Measurements from ENCODE around the gene MED26. TPM values are rescaled to one million over a fixed set of nuclear protein-coding genes. Genes with fewer than 3 reads are reported as not detected.

Gene MED26
- total and polyA plus RNA-seq, 2 experiments from 2014 or later: 7.4 to 15.4 TPM

GRCh38 chr19:16640951-16641350 is 12.9 kb upstream of the MED26 start:
- Mint-ChIP-seq H3K27me3 (ENCODE audit: insufficient read depth, low read depth, poor library complexity) (peaks cover 3% of the 10 kb centered on the region), H3K4me1 (no peaks in the 10 kb centered on the region), H3K4me3 (no peak overlapping the region), H3K27ac (no peak overlapping the region), H3K9me3 (no peaks in the 10 kb centered on the region), H3K36me3 (ENCODE audit: low read depth) (peaks cover 75% of the 10 kb centered on the region)
- peaks cover 19% of the 10 kb centered on the region for H3K36me3 ChIP-seq (ENCODE audit: insufficient read depth)
- peaks cover 47% of the 10 kb centered on the region for H4K20me1 ChIP-seq (replicated peaks; ENCODE audit: insufficient read depth)
- no peaks in the 10 kb centered on the region for H3K27me3 ChIP-seq (ENCODE audit: insufficient read depth)
- ATAC-seq (no peak), DNase-seq (ENCODE audit: low spot score) (no peak)
- peaks cover 97% of the 10 kb centered on the region for H3K79me2 ChIP-seq (replicated peaks; ENCODE audit: insufficient read depth)
- TF ChIP-seq ZNF462 (CRISPR knock-in tag; IDR thresholded peaks at IDR 0.05) (no peak), STAT1 (IDR thresholded peaks at IDR 0.05; ENCODE audit: unreplicated experiment) (no peak), JUNB (IDR thresholded peaks at IDR 0.05; ENCODE audit: unreplicated experiment) (no peak), EZH2 (IDR thresholded peaks at IDR 0.05; ENCODE audit: low read depth, unreplicated experiment) (no peak), ZNF331 (CRISPR knock-in tag; IDR thresholded peaks at IDR 0.05; ENCODE audit: low read depth) (no peak), CREB1 (CRISPR knock-in tag; IDR thresholded peaks at IDR 0.05; ENCODE audit: low read depth) (no peak), NANOG (IDR thresholded peaks at IDR 0.05; ENCODE audit: borderline replicate concordance) (no peak), EZH2phosphoT487 (IDR thresholded peaks at IDR 0.05; ENCODE audit: unreplicated experiment) (no peak), ETS1 (IDR thresholded peaks at IDR 0.05) (no peak), CTCF (conservative IDR thresholded peaks at IDR 0.05; ENCODE audit: low read depth in 2 of 2) (no peak), REST (IDR thresholded peaks at IDR 0.05; ENCODE audit: unreplicated experiment) (no peak), POLR2AphosphoS5 (IDR thresholded peaks at IDR 0.05; ENCODE audit: low read depth) (no peak), ZNF114 (CRISPR knock-in tag; IDR thresholded peaks at IDR 0.05) (no peak)
- no peak overlapping the region for H3K27ac ChIP-seq (ENCODE audit: low read depth)
- no peak overlapping the region for H3K4me3 ChIP-seq
- H3K4me2 ChIP-seq: no peak overlapping the region
- no peaks in the 10 kb centered on the region for H3K4me1 ChIP-seq (ENCODE audit: insufficient read depth)
- H3F3A ChIP-seq (replicated peaks; ENCODE audit: low read depth): no peaks in the 10 kb centered on the region
- H3K9me2 ChIP-seq (ENCODE audit: insufficient read depth): no peaks in the 10 kb centered on the region
- H2AFZ ChIP-seq: no peak overlapping the region
